MCF 10A (cell line): ENCODE measurements around the gene PIP4K2A. TPM values are rescaled to one million over a fixed set of nuclear protein-coding genes. Genes with fewer than 3 reads are reported as not detected.

Source experiments
- BruUV-seq: library from RNA; stranded (reverse); fragments of 400-500 nt; replicated peaks from 2 replicates; lab custom pipeline; 2021; lab: Mats Ljungman, UMichigan
- CTCF ChIA-PET: fragments of 300-600 bp; sonication (Branson Sonifier 250); formaldehyde crosslinking; extraction: SDS; loops from one replicate; lab custom pipeline; 2021; ENCODE audit warnings: antibody characterized with exemption, inconsistent platforms; lab: Yijun Ruan, JAX
- POLR2A ChIA-PET: fragments of 300-600, 350-650 bp; sonication (Branson Sonifier 250); formaldehyde crosslinking; extraction: SDS; loops from one replicate; lab custom pipeline; 2020; ENCODE audit warnings: antibody characterized with exemption, inconsistent platforms; lab: Yijun Ruan, JAX
- DNase-seq: peaks from one replicate; pipeline ENCODE4 v3.0.0-alpha.2; 2018; ENCODE audit not compliant: unreplicated experiment
- H3K27ac Mint-ChIP-seq: one replicate; pipeline ENCODE4 v1.8.0; 2022; ENCODE audit warnings: mild to moderate bottlenecking, low read depth, mixed read lengths; ENCODE audit not compliant: unreplicated experiment
- H3K27me3 Mint-ChIP-seq: one replicate; pipeline ENCODE4 v1.8.0; 2022; ENCODE audit warnings: mixed read lengths; ENCODE audit not compliant: insufficient read depth, unreplicated experiment
- H3K36me3 Mint-ChIP-seq: one replicate; pipeline ENCODE4 v1.8.0; 2022; ENCODE audit warnings: mild to moderate bottlenecking, moderate library complexity, mixed read lengths; ENCODE audit not compliant: insufficient read depth, unreplicated experiment
- H3K4me1 Mint-ChIP-seq: one replicate; pipeline ENCODE4 v1.8.0; 2022; ENCODE audit warnings: mixed read lengths; ENCODE audit not compliant: insufficient read depth, unreplicated experiment
- H3K4me3 Mint-ChIP-seq: one replicate; pipeline ENCODE4 v1.8.0; 2022; ENCODE audit warnings: mild to moderate bottlenecking, moderate library complexity, mixed read lengths; ENCODE audit not compliant: unreplicated experiment
- H3K9me3 Mint-ChIP-seq: one replicate; pipeline ENCODE4 v1.8.0; 2022; ENCODE audit warnings: mixed read lengths; ENCODE audit not compliant: unreplicated experiment
- intact Hi-C: fragments of 100-400 bp; cut with micrococcal nuclease; formaldehyde crosslinking; loops from 2 replicates; pipeline ENCODE4 v1.14.1; 2022
- total RNA-seq: library from RNA; stranded (reverse); gene quantifications from 2 replicates; pipeline ENCODE4 v1.2.3, GENCODE V29; 2022
- TF ChIP-seq, protein P1 (sequence below): fragments of 200-600 bp; IDR thresholded peaks from one replicate; pipeline ENCODE4 v1.8.0; 2022; ENCODE audit warnings: antibody characterized with exemption, mild to moderate bottlenecking; ENCODE audit not compliant: unreplicated experiment

PIP4K2A gene
- total RNA-seq, 1 experiment from 2014 or later, result 24.2 TPM

GRCh38 chr10:22560096-22560912, 154.1 kb downstream of the PIP4K2A start:
- no TSS peak for BruUV-seq
- ChIA-PET CTCF (no interaction called here), POLR2A (no interaction called here)
- DNase-seq, result no peak
- Mint-ChIP-seq H3K9me3 (no peaks in the 10 kb centered on the region), H3K4me1 (no peaks in the 10 kb centered on the region), H3K27me3 (no peaks in the 10 kb centered on the region), H3K27ac (no peak overlapping the region), H3K36me3 (peaks cover 5% of the 10 kb centered on the region), H3K4me3 (no peak overlapping the region)
- TF ChIP-seq, protein P1, sequence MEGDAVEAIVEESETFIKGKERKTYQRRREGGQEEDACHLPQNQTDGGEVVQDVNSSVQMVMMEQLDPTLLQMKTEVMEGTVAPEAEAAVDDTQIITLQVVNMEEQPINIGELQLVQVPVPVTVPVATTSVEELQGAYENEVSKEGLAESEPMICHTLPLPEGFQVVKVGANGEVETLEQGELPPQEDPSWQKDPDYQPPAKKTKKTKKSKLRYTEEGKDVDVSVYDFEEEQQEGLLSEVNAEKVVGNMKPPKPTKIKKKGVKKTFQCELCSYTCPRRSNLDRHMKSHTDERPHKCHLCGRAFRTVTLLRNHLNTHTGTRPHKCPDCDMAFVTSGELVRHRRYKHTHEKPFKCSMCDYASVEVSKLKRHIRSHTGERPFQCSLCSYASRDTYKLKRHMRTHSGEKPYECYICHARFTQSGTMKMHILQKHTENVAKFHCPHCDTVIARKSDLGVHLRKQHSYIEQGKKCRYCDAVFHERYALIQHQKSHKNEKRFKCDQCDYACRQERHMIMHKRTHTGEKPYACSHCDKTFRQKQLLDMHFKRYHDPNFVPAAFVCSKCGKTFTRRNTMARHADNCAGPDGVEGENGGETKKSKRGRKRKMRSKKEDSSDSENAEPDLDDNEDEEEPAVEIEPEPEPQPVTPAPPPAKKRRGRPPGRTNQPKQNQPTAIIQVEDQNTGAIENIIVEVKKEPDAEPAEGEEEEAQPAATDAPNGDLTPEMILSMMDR, result no peak
- intact Hi-C loops, result no loop called here

- intact Hi-C loops, result no loop called here
- DNase-seq, result peak; percentile 30
- Mint-ChIP-seq H3K27me3 (no peaks in the 10 kb centered on the region), H3K36me3 (peaks cover 5% of the 10 kb centered on the region), H3K27ac (no peak overlapping the region), H3K4me1 (no peaks in the 10 kb centered on the region), H3K4me3 (no peak overlapping the region), H3K9me3 (no peaks in the 10 kb centered on the region)
- CTCF ChIA-PET, result interaction anchor here (0.6 kb wide), 1 partner anchor 60 kb away, joined by 3 read pairs; no protein-coding TSS in a partner anchor
- BruUV-seq, result no TSS peak
- POLR2A ChIA-PET, result no interaction called here
- TF ChIP-seq, protein P1, result no peak
Observed at GRCh38 chr10:22557321-22557720, 157.1 kb downstream of the PIP4K2A start.

GRCh38 chr10:22556774-22557173, 157.6 kb downstream of the PIP4K2A start:
- H3K27me3 Mint-ChIP-seq, result no peaks in the 10 kb centered on the region
- no TSS peak for BruUV-seq
- H3K9me3 Mint-ChIP-seq, result no peaks in the 10 kb centered on the region
- TF ChIP-seq, protein P1, result no peak
- H3K36me3 Mint-ChIP-seq, result peaks cover 5% of the 10 kb centered on the region
- H3K4me3 Mint-ChIP-seq, result no peak overlapping the region
- no peaks in the 10 kb centered on the region for H3K4me1 Mint-ChIP-seq
- ChIA-PET CTCF (interaction anchor here (0.6 kb wide), 1 partner anchor 61 kb away, joined by 3 read pairs; no protein-coding TSS in a partner anchor), POLR2A (no interaction called here)
- intact Hi-C loops, result no loop called here
- no peak for DNase-seq
- no peak overlapping the region for H3K27ac Mint-ChIP-seq

- Mint-ChIP-seq H3K27me3 (no peaks in the 10 kb centered on the region), H3K4me1 (no peaks in the 10 kb centered on the region), H3K36me3 (peaks cover 5% of the 10 kb centered on the region), H3K9me3 (no peaks in the 10 kb centered on the region), H3K4me3 (no peak overlapping the region), H3K27ac (no peak overlapping the region)
- DNase-seq, result no peak
- ChIA-PET POLR2A (interaction anchor here (1.0 kb wide), 1 partner anchor 16 kb away, joined by 3 read pairs; no protein-coding TSS in a partner anchor), CTCF (interaction anchor here (0.8 kb wide), 1 partner anchor 544 kb away, joined by 3 read pairs; no protein-coding TSS in a partner anchor)
- TF ChIP-seq, protein P1, result no peak
- intact Hi-C loops, result no loop called here
- BruUV-seq, result no TSS peak
Observed at GRCh38 chr10:22554461-22555182, 159.8 kb downstream of the PIP4K2A start.
